KG1 (cell line): ENCODE results near the gene SUPT3H.
A peak's percentile ranks its signal among the peaks of the same experiment; 100 is the strongest.

Source experiments
- DNase-seq: peaks from one replicate; lab custom pipeline; 2025; lab: John Stamatoyannopoulos, UW

Gene SUPT3H

GRCh38 chr6:45377554-45378333 lies at the start of gene SUPT3H:
TSS of gene SUPT3H (minus strand) at chr6:45377934.
- peak; percentile 94 for DNase-seq

DNA sequence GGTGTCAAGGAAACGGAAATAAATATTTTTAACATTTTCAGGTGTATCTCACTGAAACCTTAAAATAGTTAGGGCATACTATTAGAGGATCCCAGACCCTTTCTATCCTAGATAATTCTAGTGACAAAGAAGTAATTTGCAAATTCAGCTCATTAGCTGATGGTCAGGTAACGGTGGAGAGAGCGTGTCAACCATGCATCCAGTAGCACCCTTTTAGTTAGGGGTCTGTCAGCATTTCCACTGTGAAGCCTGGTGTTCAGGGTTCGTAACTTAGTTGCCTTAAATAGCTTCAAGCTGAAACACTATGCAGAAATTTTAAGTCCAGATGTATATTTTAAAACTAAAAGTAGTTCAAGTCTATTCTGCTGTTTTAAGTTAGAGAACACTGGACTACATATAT lies 48.5 kb upstream of the SUPT3H start:
- no peak for DNase-seq

GRCh38 chr6:45424451-45424861 lies 46.7 kb upstream of the SUPT3H start:
- DNase-seq, result no peak

GRCh38 chr6:45423824-45424450 lies 46.2 kb upstream of the SUPT3H start:
- DNase-seq, result no peak

DNA sequence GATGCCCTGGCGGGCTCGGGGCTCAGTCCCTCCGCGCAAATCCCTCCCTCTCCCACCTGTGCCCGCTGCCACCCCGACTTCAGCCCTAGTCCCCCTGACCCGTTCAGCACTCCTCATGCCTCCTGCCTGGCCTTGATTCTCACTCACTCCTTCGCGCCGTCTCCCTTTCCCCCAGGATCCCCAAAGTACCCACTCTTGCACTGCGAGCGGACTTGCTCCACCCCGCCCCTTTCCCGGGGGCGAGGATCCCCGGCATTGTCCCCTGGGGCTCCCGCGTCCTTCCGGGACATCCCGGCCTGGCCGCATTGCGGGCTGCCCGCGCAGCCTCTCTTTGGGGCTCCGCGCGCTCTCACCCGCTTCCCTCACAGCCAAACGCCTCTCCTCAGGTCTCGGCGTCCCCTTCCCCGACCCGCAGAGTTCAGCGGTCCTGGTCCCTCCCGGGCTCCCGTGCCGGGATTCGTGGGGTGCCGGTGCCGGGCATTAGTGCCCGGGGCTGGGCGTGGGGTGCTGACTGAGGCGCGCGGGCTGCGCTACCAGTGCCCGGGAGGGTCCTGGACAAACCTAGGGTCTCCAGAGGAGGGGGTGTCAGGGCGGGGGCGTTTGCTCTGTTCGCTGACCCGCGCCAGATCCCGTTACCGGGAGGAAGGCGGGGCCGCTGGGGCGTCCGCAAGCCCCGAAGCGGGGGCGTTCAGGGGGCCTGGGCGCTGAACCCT lies 45.5 kb upstream of the SUPT3H start:
- DNase-seq, result no peak

- no peak for DNase-seq
Measured at GRCh38 chr6:45422503-45423110, 44.9 kb upstream of the SUPT3H start.

DNA sequence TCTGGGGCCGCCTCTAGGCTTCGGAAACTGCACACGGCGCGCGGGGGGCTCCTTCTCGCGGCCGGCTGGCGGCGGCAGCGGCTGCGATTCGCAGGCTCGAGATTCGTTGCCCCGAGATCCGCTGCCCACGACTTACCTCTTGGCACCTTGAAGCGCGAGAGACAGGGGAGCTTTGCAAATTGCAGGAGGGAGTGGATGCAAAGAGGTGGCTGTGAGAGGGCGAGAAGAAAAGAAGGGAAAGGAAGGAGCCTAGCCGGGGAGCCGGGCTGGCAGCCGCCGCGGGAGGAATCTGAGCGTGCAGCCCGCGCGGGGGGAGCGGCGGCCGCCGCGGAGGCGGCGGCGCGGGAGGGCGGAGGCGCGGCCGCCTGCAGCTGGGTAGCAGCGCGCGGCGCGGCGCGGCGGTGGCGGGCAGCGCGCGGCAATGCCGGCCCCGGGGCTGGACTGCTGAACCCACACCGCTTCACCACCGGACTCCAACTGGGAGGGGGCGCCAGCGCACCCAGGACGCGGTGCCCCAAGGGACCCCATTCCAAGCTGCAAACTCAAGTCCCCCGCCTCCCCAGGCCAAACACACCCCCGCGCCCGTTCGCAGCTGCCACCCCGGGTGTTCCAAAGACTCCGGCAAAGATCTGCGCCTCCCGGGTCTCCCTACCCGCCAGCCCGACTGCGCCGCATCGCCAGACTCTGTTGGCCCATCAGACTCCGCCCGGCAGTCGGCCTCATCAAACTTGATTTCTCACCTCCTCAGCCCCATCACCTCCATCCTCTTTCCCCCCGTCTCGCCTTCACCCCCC lies 44.2 kb upstream of the SUPT3H start:
- peak; percentile 46 for DNase-seq

GRCh38 chr6:45420909-45421708 lies 43.4 kb upstream of the SUPT3H start:
- no peak for DNase-seq

- no peak for DNase-seq
Measured at GRCh38 chr6:45420083-45420908, 42.6 kb upstream of the SUPT3H start.

- peak; percentile 41 for DNase-seq
Measured at GRCh38 chr6:45419571-45420082, 41.9 kb upstream of the SUPT3H start.

DNA sequence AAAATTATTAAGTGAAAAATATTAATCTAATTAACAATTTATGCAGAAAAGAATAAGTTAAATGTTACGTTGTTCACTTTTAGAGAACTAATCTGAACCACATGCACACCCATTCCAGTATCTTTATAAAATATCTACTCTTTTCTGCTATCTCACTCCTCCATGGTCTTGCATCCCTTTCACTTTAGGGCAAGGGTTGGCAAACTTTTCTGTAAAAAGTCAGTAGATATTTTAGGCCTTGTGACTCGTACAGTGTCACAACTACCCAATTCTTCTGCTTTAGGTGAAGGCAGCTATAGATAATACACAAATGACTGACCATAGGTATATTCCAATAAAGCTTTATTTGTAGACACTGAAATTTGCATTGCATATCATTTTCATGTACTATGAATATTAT lies 39.7 kb upstream of the SUPT3H start:
- DNase-seq, result no peak

GRCh38 chr6:45416700-45417099 lies 39.0 kb upstream of the SUPT3H start:
- no peak for DNase-seq

- no peak for DNase-seq
Measured at GRCh38 chr6:45415788-45416518, 38.2 kb upstream of the SUPT3H start.

DNA sequence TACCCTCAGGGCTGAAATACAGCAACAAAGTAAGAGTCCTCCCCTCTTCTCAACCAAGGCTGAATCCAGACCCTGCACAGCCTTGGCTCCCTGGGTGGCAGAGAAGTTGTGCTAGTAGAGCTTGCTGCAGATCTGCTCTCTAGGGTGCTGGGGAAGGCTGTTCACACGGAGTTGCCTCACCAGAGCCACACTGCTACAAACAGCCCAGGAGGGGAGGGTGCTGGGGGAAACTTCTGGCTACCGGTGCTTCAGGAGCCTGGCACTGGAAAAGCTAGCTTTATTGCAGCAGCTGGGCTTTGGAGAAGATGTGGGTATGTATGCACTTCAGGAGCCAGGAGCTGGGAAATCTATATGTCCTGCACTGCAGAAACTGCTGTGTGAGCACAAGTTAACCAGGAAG lies 37.6 kb upstream of the SUPT3H start:
- no peak for DNase-seq

- DNase-seq, result no peak
Measured at GRCh38 chr6:45411959-45412358, 34.2 kb upstream of the SUPT3H start.

GRCh38 chr6:45400021-45400420 lies 22.3 kb upstream of the SUPT3H start:
- DNase-seq, result no peak

DNA sequence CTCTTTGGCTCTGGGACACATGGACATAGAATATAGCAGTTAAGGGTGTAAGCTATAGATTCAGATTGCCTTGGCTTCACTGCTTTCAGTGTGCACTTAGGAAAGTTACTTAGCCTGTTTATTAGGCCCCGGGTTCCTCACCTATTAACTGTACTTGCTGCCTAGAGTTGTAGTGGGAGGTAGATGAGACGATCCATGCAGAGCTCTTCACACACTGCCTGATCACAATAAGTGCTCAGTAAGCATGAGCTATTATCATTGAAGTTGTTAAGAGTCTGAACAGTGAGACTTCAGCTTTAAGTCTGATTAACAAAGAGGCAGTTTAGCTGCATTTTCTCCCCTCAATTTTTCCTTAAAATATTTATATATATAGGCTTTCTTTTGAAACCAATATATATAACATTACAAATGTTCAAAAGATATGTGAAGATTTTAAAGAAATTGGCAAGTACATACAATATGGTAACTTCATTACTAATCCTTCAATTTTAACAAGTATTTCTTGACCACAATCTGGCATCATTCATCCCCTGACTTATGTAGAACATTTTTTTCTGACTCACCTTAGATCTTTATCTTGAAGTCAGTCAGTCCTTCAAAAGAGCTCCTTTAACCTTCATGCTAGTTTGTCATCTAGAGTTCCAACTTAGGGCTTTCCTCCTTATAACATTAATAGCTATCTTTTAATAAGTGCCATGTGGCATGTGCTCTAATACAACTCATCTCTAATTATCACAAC lies 20.5 kb upstream of the SUPT3H start:
- no peak for DNase-seq

GRCh38 chr6:45394586-45395095 lies 16.9 kb upstream of the SUPT3H start:
- DNase-seq, result no peak
